Right lobe of liver (tissue), 4 donors: Measurements from ENCODE around the gene MAST4.

Experiments used
- POLR2A ChIP-seq: fragments of 450-650 bp; IDR thresholded peaks from one replicate; pipeline ENCODE4 v1.6.1; 2017; ENCODE audit warnings: antibody characterized with exemption, mild to moderate bottlenecking
- TF ChIP-seq, protein P1 (sequence below), 4 donors: fragments of 200-600 bp in 3 of 4; fragments of 450-650 bp in 1 of 4; IDR thresholded peaks; one replicate each; pipeline versions ENCODE4 v1.5.1 to v1.8.0; 2016 to 2022; ENCODE audit warnings: antibody characterized with exemption in 4 of 4, mild to moderate bottlenecking in 2 of 4
- donor health status: DM: no; HTN: no; CAD: no.
- donor health status: DM: no; HTN: no; CAD: no.
- donor health status: DM: no; HTN: yes; CAD: no.

DNA sequence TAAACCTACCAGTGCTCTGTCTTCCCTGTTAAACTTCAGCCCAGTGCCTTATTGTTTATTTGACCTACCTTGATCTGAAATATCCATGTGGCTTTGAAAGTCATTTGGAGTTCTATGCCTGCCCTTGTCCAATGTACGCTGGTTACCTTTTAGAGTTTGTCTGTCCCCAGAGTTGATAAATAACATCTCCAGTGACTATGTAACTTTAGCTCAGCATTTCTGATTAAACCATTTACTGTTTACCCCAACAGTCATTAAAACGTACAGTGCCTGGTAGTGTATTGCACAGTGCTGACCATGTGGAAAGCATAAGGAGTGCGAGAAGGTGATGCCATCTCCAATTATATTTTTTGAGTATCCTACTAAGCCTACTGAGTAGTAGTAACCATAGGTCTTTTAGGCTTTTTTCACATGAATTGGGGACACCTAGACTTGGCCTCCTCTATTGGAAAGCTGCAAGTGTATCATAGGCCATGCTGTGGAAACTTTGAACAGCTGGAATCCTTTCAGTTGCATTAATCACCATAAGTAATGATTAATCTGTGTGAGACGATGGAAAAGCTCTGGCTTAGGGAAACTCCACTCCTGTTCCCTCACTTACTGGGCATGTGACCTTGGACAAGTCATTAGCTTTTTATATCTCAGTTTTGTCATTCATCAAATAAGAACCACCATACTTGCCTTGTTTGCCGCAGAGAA lies 93.5 kb downstream of the MAST4 start:
- TF ChIP-seq, protein P1, sequence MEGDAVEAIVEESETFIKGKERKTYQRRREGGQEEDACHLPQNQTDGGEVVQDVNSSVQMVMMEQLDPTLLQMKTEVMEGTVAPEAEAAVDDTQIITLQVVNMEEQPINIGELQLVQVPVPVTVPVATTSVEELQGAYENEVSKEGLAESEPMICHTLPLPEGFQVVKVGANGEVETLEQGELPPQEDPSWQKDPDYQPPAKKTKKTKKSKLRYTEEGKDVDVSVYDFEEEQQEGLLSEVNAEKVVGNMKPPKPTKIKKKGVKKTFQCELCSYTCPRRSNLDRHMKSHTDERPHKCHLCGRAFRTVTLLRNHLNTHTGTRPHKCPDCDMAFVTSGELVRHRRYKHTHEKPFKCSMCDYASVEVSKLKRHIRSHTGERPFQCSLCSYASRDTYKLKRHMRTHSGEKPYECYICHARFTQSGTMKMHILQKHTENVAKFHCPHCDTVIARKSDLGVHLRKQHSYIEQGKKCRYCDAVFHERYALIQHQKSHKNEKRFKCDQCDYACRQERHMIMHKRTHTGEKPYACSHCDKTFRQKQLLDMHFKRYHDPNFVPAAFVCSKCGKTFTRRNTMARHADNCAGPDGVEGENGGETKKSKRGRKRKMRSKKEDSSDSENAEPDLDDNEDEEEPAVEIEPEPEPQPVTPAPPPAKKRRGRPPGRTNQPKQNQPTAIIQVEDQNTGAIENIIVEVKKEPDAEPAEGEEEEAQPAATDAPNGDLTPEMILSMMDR (IDR thresholded peaks at IDR 0.05) = no peak
- TF ChIP-seq POLR2A = no peak
